ENCODE results near the gene ANAPC15. TPM values are rescaled to one million over a fixed set of nuclear protein-coding genes. Genes with fewer than 3 reads are reported as not detected.

The ANAPC15 gene
- total and polyA plus RNA-seq, 2 of the 13 experiments (the other 11 are each of a cell fraction or from before 2014, with no cell fraction given) = 18.8 to 25.7 TPM

DNA sequence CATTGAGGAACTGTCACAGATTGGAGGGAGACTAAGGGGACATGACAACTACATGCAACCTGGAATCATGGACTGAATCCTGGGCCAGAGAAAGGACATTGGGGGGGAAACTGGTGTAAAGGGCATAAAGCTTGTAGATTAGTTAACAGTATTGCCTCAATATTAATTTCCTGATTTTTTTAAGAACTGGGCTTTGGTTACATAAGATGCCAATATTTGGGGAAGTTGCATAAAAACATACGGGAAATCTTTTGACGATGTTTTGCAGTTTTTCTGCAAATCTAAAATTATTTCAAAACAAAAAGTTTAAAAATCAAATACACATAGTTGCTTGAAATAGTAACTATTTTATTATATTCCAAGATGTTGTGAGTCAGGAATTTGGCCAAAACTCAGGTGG lies 20.2 kb upstream of the ANAPC15 start:
- H3K27me3 ChIP-seq (ENCODE audit: control insufficient read depth in 1 of 2, insufficient read depth in 2 of 2, low read length in 2 of 2) = no peaks in the 10 kb centered on the region; a peak in 2 of 5 replicates
- no peaks in the 10 kb centered on the region for H3K79me2 ChIP-seq (ENCODE audit: insufficient read depth, low read length)
- in situ Hi-C loops (cut with HindIII; ENCODE audit: extremely low pct_ligation_motif_present, low pct_unique_long_range_greater_than_20kb) (no loop called here), intact Hi-C loops (cut with micrococcal nuclease; ENCODE audit: unreplicated experiment) (no loop called here)
- no peak overlapping the region for H3K4me2 ChIP-seq (ENCODE audit: low read depth, low read length)
- no TSS peak for BruUV-seq (replicated peaks)
- TF ChIP-seq, protein P1, sequence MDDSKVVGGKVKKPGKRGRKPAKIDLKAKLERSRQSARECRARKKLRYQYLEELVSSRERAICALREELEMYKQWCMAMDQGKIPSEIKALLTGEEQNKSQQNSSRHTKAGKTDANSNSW (CRISPR knock-in tag; IDR thresholded peaks at IDR 0.05; ENCODE audit: borderline replicate concordance) = no peak
- TF ChIP-seq RCOR2 (CRISPR knock-in tag; IDR thresholded peaks at IDR 0.05) (no peak), ZNF329 (CRISPR knock-in tag; IDR thresholded peaks at IDR 0.05; ENCODE audit: low read depth) (no peak), FOXK1 (CRISPR knock-in tag; IDR thresholded peaks at IDR 0.05; ENCODE audit: borderline replicate concordance, low read depth) (no peak), ZNF547 (CRISPR knock-in tag; IDR thresholded peaks at IDR 0.05) (no peak), MATR3 (CRISPR knock-in tag; IDR thresholded peaks at IDR 0.05) (no peak), HES4 (CRISPR knock-in tag; IDR thresholded peaks at IDR 0.05; ENCODE audit: borderline replicate concordance) (no peak), DNMT1 (CRISPR knock-in tag; IDR thresholded peaks at IDR 0.05) (no peak), ZFY (CRISPR knock-in tag; IDR thresholded peaks at IDR 0.05) (no peak), ZNF446 (CRISPR knock-in tag; IDR thresholded peaks at IDR 0.05) (no peak), NR2C2 (CRISPR knock-in tag; IDR thresholded peaks at IDR 0.05; ENCODE audit: borderline replicate concordance) (no peak), PCBP2 (optimal IDR thresholded peaks at IDR 0.05; ENCODE audit: low read depth, low read length, poor library complexity, severe bottlenecking) (no peak), ZNF44 (CRISPR knock-in tag; IDR thresholded peaks at IDR 0.05) (no peak), ZNF383 (CRISPR knock-in tag; IDR thresholded peaks at IDR 0.05; ENCODE audit: borderline replicate concordance) (no peak), SPEN (CRISPR knock-in tag; IDR thresholded peaks at IDR 0.05; ENCODE audit: low read depth) (no peak), ZNF564 (CRISPR knock-in tag; IDR thresholded peaks at IDR 0.05) (no peak)
- TF ChIP-seq, protein P2, sequence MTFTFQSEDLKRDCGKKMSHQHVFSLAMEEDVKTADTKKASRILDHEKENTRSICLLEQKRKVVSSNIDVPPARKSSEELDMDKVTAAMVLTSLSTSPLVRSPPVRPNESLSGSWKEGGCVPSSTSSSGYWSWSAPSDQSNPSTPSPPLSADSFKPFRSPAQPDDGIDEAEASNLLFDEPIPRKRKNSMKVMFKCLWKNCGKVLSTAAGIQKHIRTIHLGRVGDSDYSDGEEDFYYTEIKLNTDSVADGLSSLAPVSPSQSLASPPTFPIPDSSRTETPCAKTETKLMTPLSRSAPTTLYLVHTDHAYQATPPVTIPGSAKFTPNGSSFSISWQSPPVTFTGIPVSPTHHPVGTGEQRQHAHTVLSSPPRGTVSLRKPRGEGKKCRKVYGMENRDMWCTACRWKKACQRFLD (CRISPR knock-in tag; IDR thresholded peaks at IDR 0.05; ENCODE audit: borderline replicate concordance) = no peak
- TF ChIP-seq, protein P3, sequence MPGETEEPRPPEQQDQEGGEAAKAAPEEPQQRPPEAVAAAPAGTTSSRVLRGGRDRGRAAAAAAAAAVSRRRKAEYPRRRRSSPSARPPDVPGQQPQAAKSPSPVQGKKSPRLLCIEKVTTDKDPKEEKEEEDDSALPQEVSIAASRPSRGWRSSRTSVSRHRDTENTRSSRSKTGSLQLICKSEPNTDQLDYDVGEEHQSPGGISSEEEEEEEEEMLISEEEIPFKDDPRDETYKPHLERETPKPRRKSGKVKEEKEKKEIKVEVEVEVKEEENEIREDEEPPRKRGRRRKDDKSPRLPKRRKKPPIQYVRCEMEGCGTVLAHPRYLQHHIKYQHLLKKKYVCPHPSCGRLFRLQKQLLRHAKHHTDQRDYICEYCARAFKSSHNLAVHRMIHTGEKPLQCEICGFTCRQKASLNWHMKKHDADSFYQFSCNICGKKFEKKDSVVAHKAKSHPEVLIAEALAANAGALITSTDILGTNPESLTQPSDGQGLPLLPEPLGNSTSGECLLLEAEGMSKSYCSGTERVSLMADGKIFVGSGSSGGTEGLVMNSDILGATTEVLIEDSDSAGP (CRISPR knock-in tag; IDR thresholded peaks at IDR 0.05; ENCODE audit: borderline replicate concordance) = no peak
- TF ChIP-seq, protein P4, sequence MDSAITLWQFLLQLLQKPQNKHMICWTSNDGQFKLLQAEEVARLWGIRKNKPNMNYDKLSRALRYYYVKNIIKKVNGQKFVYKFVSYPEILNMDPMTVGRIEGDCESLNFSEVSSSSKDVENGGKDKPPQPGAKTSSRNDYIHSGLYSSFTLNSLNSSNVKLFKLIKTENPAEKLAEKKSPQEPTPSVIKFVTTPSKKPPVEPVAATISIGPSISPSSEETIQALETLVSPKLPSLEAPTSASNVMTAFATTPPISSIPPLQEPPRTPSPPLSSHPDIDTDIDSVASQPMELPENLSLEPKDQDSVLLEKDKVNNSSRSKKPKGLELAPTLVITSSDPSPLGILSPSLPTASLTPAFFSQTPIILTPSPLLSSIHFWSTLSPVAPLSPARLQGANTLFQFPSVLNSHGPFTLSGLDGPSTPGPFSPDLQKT (CRISPR knock-in tag; IDR thresholded peaks at IDR 0.05; ENCODE audit: borderline replicate concordance) = no peak
- TF ChIP-seq, protein P5, sequence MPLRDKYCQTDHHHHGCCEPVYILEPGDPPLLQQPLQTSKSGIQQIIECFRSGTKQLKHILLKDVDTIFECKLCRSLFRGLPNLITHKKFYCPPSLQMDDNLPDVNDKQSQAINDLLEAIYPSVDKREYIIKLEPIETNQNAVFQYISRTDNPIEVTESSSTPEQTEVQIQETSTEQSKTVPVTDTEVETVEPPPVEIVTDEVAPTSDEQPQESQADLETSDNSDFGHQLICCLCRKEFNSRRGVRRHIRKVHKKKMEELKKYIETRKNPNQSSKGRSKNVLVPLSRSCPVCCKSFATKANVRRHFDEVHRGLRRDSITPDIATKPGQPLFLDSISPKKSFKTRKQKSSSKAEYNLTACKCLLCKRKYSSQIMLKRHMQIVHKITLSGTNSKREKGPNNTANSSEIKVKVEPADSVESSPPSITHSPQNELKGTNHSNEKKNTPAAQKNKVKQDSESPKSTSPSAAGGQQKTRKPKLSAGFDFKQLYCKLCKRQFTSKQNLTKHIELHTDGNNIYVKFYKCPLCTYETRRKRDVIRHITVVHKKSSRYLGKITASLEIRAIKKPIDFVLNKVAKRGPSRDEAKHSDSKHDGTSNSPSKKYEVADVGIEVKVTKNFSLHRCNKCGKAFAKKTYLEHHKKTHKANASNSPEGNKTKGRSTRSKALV (CRISPR knock-in tag; IDR thresholded peaks at IDR 0.05) = no peak
- 33% methylated on average over 2 of the region's 2 CpGs for WGBS (ENCODE audit: low lambda C conversion rate)
- H3K4me1 ChIP-seq (ENCODE audit: insufficient read depth, low read length) = no peaks in the 10 kb centered on the region
- CTCF ChIA-PET (ENCODE audit: low intra/inter-chr PET ratio, low total read pairs) = no interaction called here
- peaks cover 11% of the 10 kb centered on the region for H3K9me3 ChIP-seq (ENCODE audit: low read length)
- no peaks in the 10 kb centered on the region for H4K20me1 ChIP-seq (ENCODE audit: insufficient read depth, low read length)
- H3K27ac ChIP-seq (ENCODE audit: extremely low read length, insufficient read depth, low read length) = no peak overlapping the region
- no peak overlapping the region for H3K4me3 ChIP-seq (replicated peaks in 1 of 3; ENCODE audit: insufficient read depth in 1 of 3, low read depth in 2 of 3, low read length in 3 of 3)
- POLR2A ChIA-PET = no interaction called here
- ATAC-seq (no peak), DNase-seq (ENCODE audit: low spot score) (no peak), FAIRE-seq (no peak)
- no peak overlapping the region for H2AFZ ChIP-seq (ENCODE audit: low read length)
- no peak overlapping the region for H3K9ac ChIP-seq (ENCODE audit: insufficient read depth, low read depth, low read length)
- no peaks in the 10 kb centered on the region for H3K36me3 ChIP-seq (replicated peaks in 1 of 2; ENCODE audit: control insufficient read depth in 1 of 2, insufficient read depth in 2 of 2, low read length in 2 of 2)
